WERI-Rb-1 (cell line): Measurements from ENCODE around the gene MYO16.
"Not testable (repeated sequence)": the region's sequence is repeated elsewhere in the genome, so short reads cannot be mapped to it uniquely, and the experiment has no call there.

Experiments used
- DNase-seq: peaks from one replicate; pipeline ENCODE4 v3.0.0-alpha.2; 2020
- H3K27ac ChIP-seq: fragments of 250-450 bp; sonication (Bioruptor Pico); 2 replicates; pipeline ENCODE4 v1.5.1; 2020; ENCODE audit warnings: mild to moderate bottlenecking, moderate library complexity
- H3K27me3 ChIP-seq: fragments of 250-450 bp; sonication (Bioruptor Pico); 2 replicates; pipeline ENCODE4 v1.5.1; 2021; ENCODE audit warnings: mild to moderate bottlenecking, low read depth, moderate library complexity; ENCODE audit not compliant: insufficient read depth, severe bottlenecking
- H3K36me3 ChIP-seq: fragments of 250-450 bp; sonication (Bioruptor Pico); 2 replicates; pipeline ENCODE4 v1.5.1; 2020; ENCODE audit warnings: mild to moderate bottlenecking, moderate library complexity
- H3K4me3 ChIP-seq: 2 replicates; pipeline ENCODE4 v1.5.1; 2011; ENCODE audit warnings: low read depth, mild to moderate bottlenecking, control low read depth, low read length
- H3K9me3 ChIP-seq: fragments of 250-450 bp; sonication (Bioruptor Pico); 2 replicates; pipeline ENCODE4 v1.5.1; 2021; ENCODE audit warnings: mild to moderate bottlenecking, moderate library complexity; ENCODE audit not compliant: severe bottlenecking
- CTCF ChIP-seq: IDR thresholded peaks from 2 replicates; pipeline ENCODE4 v1.5.1; 2011; ENCODE audit warnings: low read depth, mild to moderate bottlenecking, control low read depth, inconsistent platforms, low read length

The MYO16 gene

GRCh38 chr13:108777421-108778420 lies 148.3 kb downstream of the MYO16 start:
- Histone ChIP-seq H3K27me3 (peaks cover 73% of the 10 kb centered on the region), H3K4me3 (no peak overlapping the region), H3K36me3 (no peaks in the 10 kb centered on the region), H3K27ac (no peak overlapping the region), H3K9me3 (no peaks in the 10 kb centered on the region)
- DNase-seq, result no peak
- TF ChIP-seq CTCF, result no peak

- Histone ChIP-seq H3K4me3 (no peak overlapping the region), H3K9me3 (no peaks in the 10 kb centered on the region), H3K36me3 (no peaks in the 10 kb centered on the region), H3K27me3 (peaks cover 72% of the 10 kb centered on the region), H3K27ac (no peak overlapping the region)
- no peak for TF ChIP-seq CTCF
- DNase-seq, result no peak
Measured at GRCh38 chr13:108779308-108779707, 149.9 kb downstream of the MYO16 start.

GRCh38 chr13:108780706-108781105 lies 151.3 kb downstream of the MYO16 start:
- DNase-seq, result no peak
- peaks cover 62% of the 10 kb centered on the region for H3K27me3 ChIP-seq
- no peaks in the 10 kb centered on the region for H3K36me3 ChIP-seq
- no peak for TF ChIP-seq CTCF
- H3K27ac ChIP-seq, result no peak overlapping the region
- no peak overlapping the region for H3K4me3 ChIP-seq
- no peaks in the 10 kb centered on the region for H3K9me3 ChIP-seq

GRCh38 chr13:108781312-108781711 lies 151.9 kb downstream of the MYO16 start:
- no peaks in the 10 kb centered on the region for H3K9me3 ChIP-seq
- H3K4me3 ChIP-seq, result no peak overlapping the region
- no peak overlapping the region for H3K27ac ChIP-seq
- peaks cover 61% of the 10 kb centered on the region for H3K27me3 ChIP-seq
- no peaks in the 10 kb centered on the region for H3K36me3 ChIP-seq
- no peak for DNase-seq
- no peak for TF ChIP-seq CTCF

GRCh38 chr13:108782480-108782879 lies 153.1 kb downstream of the MYO16 start:
- H3K27ac ChIP-seq, DNase-seq, H3K4me3 ChIP-seq, H3K36me3 ChIP-seq, H3K9me3 ChIP-seq: not testable (repeated sequence)
- peaks cover 52% of the 10 kb centered on the region for H3K27me3 ChIP-seq

- Histone ChIP-seq H3K36me3 (no peaks in the 10 kb centered on the region), H3K4me3 (no peak overlapping the region), H3K9me3 (no peaks in the 10 kb centered on the region), H3K27ac (no peak overlapping the region), H3K27me3 (peaks cover 48% of the 10 kb centered on the region)
- DNase-seq, result no peak
- no peak for TF ChIP-seq CTCF
Measured at GRCh38 chr13:108785844-108786243, 156.4 kb downstream of the MYO16 start.
